MCF 10A (cell line): ENCODE results near the gene PTOV1. TPM values are rescaled to one million over a fixed set of nuclear protein-coding genes. Genes with fewer than 3 reads are reported as not detected.

Experiments used
- BruUV-seq: library from RNA; stranded (reverse); fragments of 400-500 nt; replicated peaks from 2 replicates; lab custom pipeline; 2021; lab: Mats Ljungman, UMichigan
- CTCF ChIA-PET: fragments of 300-600 bp; sonication (Branson Sonifier 250); formaldehyde crosslinking; extraction: SDS; loops from one replicate; lab custom pipeline; 2021; ENCODE audit warnings: antibody characterized with exemption, inconsistent platforms; lab: Yijun Ruan, JAX
- POLR2A ChIA-PET: fragments of 300-600, 350-650 bp; sonication (Branson Sonifier 250); formaldehyde crosslinking; extraction: SDS; loops from one replicate; lab custom pipeline; 2020; ENCODE audit warnings: antibody characterized with exemption, inconsistent platforms; lab: Yijun Ruan, JAX
- DNase-seq: peaks from one replicate; pipeline ENCODE4 v3.0.0-alpha.2; 2018; ENCODE audit not compliant: unreplicated experiment
- H3K27ac Mint-ChIP-seq: one replicate; pipeline ENCODE4 v1.8.0; 2022; ENCODE audit warnings: mild to moderate bottlenecking, low read depth, mixed read lengths; ENCODE audit not compliant: unreplicated experiment
- H3K27me3 Mint-ChIP-seq: one replicate; pipeline ENCODE4 v1.8.0; 2022; ENCODE audit warnings: mixed read lengths; ENCODE audit not compliant: insufficient read depth, unreplicated experiment
- H3K36me3 Mint-ChIP-seq: one replicate; pipeline ENCODE4 v1.8.0; 2022; ENCODE audit warnings: mild to moderate bottlenecking, moderate library complexity, mixed read lengths; ENCODE audit not compliant: insufficient read depth, unreplicated experiment
- H3K4me1 Mint-ChIP-seq: one replicate; pipeline ENCODE4 v1.8.0; 2022; ENCODE audit warnings: mixed read lengths; ENCODE audit not compliant: insufficient read depth, unreplicated experiment
- H3K4me3 Mint-ChIP-seq: one replicate; pipeline ENCODE4 v1.8.0; 2022; ENCODE audit warnings: mild to moderate bottlenecking, moderate library complexity, mixed read lengths; ENCODE audit not compliant: unreplicated experiment
- H3K9me3 Mint-ChIP-seq: one replicate; pipeline ENCODE4 v1.8.0; 2022; ENCODE audit warnings: mixed read lengths; ENCODE audit not compliant: unreplicated experiment
- intact Hi-C: fragments of 100-400 bp; cut with micrococcal nuclease; formaldehyde crosslinking; loops from 2 replicates; pipeline ENCODE4 v1.14.1; 2022
- total RNA-seq: library from RNA; stranded (reverse); gene quantifications from 2 replicates; pipeline ENCODE4 v1.2.3, GENCODE V29; 2022
- TF ChIP-seq, protein P1 (sequence below): fragments of 200-600 bp; IDR thresholded peaks from one replicate; pipeline ENCODE4 v1.8.0; 2022; ENCODE audit warnings: antibody characterized with exemption, mild to moderate bottlenecking; ENCODE audit not compliant: unreplicated experiment

PTOV1 gene
- total RNA-seq, 1 experiment from 2014 or later: 78.8 TPM

DNA sequence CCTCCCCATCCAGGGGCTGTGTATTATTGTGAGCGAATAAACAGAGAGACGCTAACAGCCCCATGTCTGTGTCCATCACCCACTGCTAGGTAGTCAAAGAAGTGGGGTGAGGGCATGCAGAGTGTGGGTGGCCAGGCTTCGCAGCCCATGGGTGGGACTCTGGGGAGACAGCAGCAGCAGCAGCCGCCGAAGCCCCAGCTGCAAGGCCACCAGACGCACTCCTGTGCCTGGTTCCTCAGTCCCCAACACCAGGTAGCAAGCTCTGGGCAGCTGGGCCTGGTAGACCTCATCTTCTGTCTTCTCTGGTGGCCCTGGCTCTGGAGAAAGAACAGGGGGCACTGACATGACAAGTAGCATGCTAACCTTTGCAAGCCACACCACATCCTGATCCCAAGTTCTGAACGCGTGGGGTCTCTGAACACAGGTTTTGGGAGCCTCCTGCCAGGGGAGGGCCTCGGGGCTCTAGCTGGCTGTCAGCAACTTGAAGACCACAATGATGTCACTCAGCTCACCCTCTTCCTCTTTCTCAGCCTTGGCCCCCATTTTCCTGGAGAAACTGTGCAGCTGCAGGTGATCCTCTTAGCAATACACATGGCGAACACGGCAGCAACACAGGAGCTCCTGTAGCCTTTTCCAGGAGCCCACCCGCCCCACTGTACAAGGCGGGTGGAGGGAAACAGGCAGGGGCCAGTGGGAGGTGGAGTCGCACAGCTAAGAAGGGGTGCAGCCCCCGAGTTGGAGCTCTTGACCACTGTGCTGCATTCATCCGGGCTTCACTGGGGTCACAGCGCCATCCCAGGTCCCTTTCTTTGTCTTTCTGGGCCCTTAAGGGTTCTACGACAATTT lies 43.7 kb upstream of the PTOV1 start:
- H3K9me3 Mint-ChIP-seq: peaks cover 8% of the 10 kb centered on the region
- H3K4me3 Mint-ChIP-seq: no peak overlapping the region
- no peak overlapping the region for H3K27ac Mint-ChIP-seq
- H3K4me1 Mint-ChIP-seq: peaks cover 6% of the 10 kb centered on the region
- intact Hi-C loops: no loop called here
- H3K36me3 Mint-ChIP-seq: peaks cover 36% of the 10 kb centered on the region
- ChIA-PET CTCF (interaction anchor here (0.5 to 1.2 kb wide), 2 partner anchors 37 to 91 kb away, joined by 3 read pairs; no protein-coding TSS in a partner anchor), POLR2A (interaction anchor here (0.7 to 0.8 kb wide), 2 partner anchors 66 to 142 kb away, joined by 3 to 4 read pairs; partner anchors contain the start of genes BCL2L12 and IRF3)
- TF ChIP-seq, protein P1, sequence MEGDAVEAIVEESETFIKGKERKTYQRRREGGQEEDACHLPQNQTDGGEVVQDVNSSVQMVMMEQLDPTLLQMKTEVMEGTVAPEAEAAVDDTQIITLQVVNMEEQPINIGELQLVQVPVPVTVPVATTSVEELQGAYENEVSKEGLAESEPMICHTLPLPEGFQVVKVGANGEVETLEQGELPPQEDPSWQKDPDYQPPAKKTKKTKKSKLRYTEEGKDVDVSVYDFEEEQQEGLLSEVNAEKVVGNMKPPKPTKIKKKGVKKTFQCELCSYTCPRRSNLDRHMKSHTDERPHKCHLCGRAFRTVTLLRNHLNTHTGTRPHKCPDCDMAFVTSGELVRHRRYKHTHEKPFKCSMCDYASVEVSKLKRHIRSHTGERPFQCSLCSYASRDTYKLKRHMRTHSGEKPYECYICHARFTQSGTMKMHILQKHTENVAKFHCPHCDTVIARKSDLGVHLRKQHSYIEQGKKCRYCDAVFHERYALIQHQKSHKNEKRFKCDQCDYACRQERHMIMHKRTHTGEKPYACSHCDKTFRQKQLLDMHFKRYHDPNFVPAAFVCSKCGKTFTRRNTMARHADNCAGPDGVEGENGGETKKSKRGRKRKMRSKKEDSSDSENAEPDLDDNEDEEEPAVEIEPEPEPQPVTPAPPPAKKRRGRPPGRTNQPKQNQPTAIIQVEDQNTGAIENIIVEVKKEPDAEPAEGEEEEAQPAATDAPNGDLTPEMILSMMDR: no peak
- no peak for DNase-seq
- H3K27me3 Mint-ChIP-seq: no peaks in the 10 kb centered on the region
- no TSS peak for BruUV-seq

DNA sequence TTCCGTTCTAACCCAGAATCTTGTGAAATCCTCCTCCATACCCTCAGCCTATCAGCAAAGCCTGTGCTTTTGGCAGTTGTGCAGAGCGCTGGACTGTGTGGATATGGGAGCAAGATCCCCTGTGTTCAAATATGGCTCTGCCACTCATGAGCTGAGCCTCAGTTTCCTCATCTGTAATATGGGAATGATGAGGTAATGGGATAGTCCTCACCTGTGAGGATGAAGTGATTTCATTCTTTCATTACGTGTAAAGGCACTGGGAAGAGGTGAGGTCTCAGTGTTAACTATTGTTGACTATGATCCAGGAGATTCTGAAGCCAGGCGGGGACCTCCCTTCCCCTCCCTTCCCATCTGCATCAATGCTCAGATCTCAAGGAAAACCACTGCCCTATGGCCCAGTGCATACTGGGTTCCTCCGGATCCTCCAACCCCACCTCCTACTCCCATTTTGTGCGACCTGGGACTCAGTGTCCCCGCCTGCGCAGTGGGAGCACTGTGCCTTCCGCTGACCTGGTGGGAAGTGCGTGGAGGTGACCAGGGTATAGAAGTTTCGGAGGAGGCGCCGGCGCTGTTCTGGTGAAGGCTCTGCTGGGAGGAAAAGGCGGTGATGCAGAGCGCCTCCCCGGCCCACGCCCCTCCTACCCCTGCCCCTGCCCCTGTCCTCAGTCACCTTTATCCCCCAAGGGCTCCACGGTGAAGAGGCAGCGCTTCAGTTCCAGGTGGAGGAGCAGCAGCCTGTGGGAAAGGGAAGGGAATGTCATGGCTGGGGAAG lies 42.9 kb upstream of the PTOV1 start:
- intact Hi-C loops: no loop called here
- no peak overlapping the region for H3K27ac Mint-ChIP-seq
- peaks cover 6% of the 10 kb centered on the region for H3K4me1 Mint-ChIP-seq
- no peaks in the 10 kb centered on the region for H3K27me3 Mint-ChIP-seq
- BruUV-seq: no TSS peak
- DNase-seq: no peak
- CTCF ChIA-PET: interaction anchor here (0.5 to 1.2 kb wide), 2 partner anchors 36 to 92 kb away, joined by 3 read pairs; no protein-coding TSS in a partner anchor
- peaks cover 8% of the 10 kb centered on the region for H3K9me3 Mint-ChIP-seq
- TF ChIP-seq, protein P1: no peak
- POLR2A ChIA-PET: no interaction called here
- no peak overlapping the region for H3K4me3 Mint-ChIP-seq
- H3K36me3 Mint-ChIP-seq: peaks cover 33% of the 10 kb centered on the region

DNA sequence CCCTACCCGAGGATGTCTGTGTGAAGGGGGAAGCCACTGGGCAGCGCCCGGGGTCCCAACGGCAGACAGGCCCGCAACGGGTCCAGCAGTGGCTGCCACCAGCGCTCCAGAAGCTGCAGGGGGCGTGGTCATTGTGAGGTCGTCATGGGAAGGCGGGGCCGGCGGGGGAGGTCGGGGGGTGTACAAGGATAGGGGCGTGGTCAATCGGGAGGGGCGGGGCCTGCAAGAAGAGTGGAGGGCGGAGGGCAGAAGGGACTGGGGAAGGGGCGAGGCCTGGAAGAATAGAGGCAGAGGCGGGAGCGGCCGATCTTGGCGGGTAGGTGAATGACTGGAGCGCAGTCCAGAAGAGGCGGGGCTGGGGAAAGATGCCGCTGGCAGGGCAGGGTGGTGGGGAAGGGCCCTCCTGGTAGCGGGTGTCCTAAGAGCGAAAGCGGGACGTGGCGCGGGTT lies 42.2 kb upstream of the PTOV1 start:
- intact Hi-C loops: no loop called here
- H3K27me3 Mint-ChIP-seq: no peaks in the 10 kb centered on the region
- H3K9me3 Mint-ChIP-seq: peaks cover 8% of the 10 kb centered on the region
- BruUV-seq: no TSS peak
- ChIA-PET POLR2A (no interaction called here), CTCF (no interaction called here)
- DNase-seq: peak; percentile 42
- H3K36me3 Mint-ChIP-seq: peaks cover 26% of the 10 kb centered on the region
- H3K27ac Mint-ChIP-seq: no peak overlapping the region
- TF ChIP-seq, protein P1: no peak
- H3K4me1 Mint-ChIP-seq: peaks cover 6% of the 10 kb centered on the region
- no peak overlapping the region for H3K4me3 Mint-ChIP-seq
